ENCODE results near the gene JMJD1C.
"Not testable (repeated sequence)": the region's sequence is repeated elsewhere in the genome, so short reads cannot be mapped to it uniquely, and the experiment has no call there.

Gene JMJD1C

DNA sequence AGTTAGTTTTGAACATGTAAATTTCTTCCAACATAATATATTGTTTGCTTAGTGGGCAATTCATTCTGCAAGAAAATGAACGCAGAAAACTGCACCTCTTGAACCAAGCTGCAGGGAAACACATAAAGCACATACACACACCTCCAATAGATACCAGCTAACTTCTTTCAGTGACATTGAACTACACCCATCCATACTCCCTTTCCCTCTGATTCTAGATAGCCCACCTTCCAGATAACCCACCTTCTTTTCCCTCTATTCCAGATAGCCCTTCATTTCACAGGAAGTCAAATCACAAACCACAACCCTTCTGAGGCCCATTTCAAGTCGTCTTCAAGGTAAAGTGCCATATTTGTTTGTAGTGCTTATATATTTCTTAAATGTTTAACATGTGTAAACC lies 304.2 kb downstream of the JMJD1C start:
- no peak for DNase-seq

DNA sequence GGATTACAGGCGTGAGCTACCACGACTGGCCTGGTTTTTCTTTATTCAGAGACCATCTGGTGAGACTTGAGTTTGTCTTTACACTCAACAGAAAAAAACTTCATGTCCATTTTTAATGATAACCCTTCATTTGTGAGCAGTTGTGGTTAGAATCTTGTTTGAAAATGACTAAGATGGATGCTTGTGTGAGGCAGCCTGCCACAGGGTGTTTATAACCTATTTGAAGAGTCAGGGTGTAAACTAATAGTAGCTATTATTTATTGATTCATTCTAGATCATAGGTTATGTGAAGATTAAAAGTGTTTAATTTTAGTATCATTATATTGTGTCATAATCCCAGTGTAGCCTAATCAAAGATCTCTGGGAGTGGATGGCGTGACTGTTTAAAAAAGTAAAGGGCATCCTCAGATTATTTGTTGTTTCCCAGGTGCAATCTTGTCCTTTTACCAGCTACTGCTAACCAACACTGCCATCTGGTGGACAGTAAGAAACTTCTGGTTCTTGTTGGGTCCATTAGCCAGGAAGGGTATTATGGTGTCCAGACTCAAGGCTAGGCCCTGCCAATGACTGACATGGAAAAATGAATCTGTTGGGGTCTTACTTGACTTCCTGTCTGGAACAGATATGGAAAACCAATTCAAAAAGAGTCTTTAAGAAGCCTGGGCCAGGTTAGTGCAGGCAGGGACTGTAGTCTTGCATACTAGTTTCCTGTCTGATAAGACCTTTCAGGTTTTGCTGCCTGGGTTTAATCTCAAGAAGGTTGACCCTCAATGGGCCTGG lies 307.7 kb downstream of the JMJD1C start:
- DNase-seq: peak; percentile 56 to 65

DNA sequence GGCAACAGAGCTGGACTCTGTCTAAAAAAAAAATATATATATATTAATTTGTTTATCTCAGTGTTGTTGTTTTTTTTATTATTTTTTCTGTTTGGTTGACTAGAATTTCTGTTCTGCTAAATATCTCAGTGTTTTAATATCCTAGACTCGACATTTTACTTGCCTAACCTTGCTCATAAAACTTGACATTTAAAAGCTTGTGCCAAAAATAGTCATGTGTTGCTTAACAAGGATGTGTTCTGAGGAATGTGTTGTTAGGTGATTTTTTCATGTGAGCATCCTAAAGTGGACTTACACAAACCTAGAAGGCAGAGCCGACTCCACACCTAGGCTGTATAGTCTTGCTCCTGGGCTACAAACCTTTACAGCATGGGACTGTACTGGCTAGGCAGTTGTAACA lies 309.5 kb downstream of the JMJD1C start:
- no peak for DNase-seq

DNA sequence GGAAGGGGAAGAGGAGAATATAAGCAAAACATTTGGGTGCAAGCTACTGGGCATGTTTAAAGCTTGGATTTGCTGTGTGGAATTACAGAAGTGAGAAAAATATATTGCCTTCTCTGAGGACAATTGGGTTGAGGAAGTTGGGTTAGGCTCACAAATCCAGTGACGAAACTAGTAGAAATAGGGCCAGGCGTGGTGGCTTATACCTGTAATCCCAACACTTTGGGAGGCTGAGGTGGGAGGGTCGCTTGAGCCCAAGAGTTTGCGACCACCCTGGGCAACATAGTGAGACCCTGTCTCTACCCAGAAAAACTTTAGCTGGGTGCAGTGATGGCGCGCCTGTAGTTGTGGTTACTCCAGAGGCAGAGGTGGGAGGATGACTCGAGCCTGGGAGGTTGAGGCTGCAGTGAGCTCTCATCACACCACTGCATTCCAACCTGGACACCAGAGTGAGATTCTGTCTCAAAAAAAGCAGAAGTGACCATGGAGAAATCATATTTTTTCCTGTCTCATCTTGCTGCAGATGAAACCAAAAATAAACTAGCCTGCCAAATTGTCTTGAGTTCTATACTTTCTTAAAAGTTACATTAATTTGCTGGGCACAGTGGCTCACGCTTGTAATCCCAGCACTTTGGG lies 310.3 kb downstream of the JMJD1C start:
- DNase-seq: no peak

DNA sequence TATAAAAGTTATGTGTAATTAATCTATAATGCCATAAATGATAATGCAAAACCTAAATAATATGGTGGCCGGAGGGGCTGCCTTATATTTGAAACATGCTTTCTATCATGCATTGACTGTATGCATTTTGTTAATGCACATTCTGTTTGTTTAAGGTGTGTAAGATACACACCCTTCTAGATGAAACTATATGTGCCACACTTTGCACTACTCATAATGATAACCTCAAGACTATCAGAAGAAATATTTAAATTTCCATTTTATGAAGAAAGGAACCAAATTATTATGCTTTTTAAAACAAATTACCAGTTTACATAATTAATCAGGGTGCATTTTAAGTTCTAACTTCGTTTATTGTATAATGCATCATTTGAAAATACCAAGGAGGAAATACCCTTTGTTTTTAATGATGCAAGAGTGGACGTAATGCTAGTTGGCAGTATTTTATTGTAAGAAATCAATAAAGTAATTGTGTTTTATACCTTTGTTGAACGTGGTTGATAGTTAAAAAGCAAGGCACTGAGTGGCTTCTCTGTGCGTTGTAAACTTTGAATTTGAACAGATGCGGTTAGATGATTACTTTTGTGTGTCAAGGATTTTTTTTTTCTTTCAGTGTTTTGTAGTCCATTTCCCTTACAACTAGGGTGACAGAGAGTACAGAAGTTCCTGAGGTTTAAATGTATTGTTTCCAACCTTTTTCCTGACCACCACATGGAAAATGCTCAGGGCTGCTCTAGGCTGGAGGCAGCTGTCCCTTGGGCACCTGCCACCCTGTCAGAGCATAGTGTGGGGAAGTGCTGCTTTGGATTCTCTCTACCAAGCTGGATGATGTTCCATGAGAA lies 311.0 kb downstream of the JMJD1C start:
- DNase-seq: no peak

DNA sequence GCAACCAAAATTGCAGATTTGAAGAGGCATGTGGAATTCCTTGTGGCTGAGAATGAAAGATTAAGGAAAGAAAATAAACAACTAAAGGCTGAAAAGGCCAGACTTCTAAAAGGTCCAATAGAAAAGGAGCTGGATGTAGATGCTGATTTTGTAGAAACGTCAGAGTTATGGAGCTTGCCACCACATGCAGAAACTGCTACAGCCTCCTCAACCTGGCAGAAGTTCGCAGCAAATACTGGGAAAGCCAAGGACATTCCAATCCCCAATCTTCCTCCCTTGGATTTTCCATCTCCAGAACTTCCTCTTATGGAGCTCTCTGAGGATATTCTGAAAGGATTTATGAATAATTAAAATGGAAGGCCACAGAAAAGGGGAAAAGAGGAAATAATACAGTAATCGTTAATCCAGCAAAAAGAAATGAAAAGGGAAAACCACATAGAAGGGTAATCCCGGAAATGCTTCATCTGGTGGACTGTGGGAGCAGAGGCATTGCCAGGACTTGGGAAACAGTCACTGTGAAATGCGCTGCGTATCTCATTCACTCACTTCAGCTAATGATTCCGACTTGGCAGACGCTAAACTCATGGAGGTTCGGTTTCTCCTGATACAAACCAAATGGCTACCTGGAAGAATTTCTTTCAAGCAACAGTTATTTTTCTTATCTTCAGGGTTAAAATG lies 311.8 kb downstream of the JMJD1C start:
- not testable (repeated sequence) for DNase-seq

DNA sequence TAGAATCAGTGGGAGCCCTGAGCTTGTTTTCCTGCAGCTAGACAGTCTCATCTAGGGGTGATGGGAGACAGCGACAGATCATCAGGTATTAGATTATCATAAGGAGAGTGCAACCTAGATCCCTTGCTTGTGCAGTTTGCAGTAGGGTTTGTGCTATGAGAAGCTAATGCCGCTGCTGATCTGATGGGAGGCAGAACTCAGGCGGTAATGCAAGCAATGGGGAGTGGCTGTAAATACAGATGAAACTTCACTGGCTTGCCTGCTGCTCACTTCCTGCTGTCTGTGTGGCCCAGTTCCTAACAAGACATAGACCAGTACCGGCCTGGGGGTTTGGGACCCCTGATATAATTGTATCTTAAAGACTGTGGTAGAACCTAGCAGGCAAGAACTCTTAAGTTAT lies 315.0 kb downstream of the JMJD1C start:
- DNase-seq: no peak

DNA sequence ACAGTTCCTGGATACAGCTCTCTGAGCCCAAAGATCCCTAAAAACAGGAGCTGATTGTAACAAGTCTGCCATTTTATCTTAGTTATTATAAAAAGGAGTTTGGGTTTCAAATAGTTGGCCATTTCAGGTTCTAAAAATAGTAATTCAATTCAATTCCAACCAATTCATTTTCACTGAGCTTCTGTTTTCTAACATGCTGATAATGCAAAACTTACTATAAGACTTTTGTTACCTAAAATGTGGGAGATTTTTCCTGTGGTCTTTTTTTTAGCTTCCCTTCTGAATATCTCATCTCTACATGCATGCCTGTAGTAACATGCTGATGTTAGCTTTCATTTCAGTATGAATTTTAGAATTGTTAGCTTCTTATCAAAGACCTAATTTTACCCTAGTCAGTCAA lies 319.3 kb downstream of the JMJD1C start:
- no peak for DNase-seq

DNA sequence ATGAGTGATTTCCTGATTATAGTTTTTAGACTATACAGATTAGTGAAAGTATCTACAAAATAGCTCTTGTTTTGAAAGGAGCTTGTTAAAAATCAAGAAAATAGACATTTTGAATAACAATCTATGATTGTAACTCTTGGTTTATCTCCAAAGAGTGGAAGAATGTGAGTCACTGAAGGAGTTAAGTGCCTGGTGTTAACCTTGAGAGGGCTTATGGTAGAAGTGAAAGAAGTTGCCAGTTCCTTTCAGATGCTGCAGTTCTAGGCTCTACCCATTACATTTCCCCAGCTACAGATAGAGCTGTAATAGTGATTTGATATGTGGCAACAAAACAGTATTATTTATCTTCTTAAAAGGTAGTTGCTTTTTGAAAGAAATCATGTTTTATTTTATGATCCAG lies 320.0 kb downstream of the JMJD1C start:
- DNase-seq: no peak

DNA sequence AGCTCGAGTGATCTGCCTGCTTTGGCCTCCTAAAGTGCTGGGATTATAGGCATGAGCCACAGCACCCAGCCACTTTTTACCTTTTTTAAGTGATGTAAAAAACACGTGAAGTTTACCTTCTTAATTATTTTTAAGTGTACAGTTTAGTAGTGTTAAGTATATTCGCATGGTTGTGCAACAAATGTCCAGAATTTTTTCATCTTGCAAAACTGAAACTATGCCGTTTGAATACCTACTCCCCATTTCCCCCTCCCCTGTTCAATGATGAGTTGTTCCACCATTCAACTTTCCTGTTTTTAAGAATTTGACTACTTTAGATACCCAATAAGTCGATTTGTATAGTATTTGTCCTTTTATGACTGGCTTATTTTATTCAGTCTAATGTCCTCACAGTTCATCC lies 321.8 kb downstream of the JMJD1C start:
- DNase-seq: no peak

DNA sequence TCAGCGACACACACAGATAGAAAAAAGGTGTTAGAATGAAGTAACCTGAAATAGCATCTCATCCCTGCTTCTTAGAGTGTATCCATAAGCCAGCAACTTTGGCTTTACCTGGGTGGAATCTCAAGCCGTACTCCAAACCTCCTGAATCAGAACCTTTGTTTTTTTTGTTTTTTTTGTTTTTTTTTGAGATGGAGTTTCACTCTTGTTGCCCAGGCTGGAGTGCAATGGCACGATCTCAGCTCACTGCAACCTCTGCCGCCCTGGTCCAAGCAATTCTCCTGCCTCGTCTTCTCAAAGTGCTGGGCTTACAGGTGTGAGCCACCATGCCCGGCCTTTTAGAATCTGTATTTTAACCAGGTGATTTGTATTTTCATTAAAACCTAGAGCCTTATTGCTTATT lies 323.6 kb downstream of the JMJD1C start:
- DNase-seq: no peak

DNA sequence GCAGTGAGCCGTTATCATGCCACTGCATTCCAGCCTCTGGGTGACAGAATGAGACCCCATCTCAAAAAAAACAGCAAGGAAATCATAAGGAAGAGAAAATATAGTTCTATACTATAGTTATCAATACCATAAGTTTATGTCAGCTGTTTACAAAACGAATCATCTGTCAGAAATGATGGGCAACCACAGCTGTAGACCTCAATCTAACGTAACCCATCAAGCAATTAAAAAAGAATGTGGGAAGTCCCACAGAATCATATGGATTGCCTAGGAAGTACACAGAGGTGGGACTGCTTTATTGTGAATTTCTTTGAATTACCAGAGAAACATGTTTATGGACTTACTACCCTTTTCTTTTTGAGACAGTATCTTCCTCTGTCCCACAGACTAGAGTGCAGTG lies 325.7 kb downstream of the JMJD1C start:
- DNase-seq: no peak

DNA sequence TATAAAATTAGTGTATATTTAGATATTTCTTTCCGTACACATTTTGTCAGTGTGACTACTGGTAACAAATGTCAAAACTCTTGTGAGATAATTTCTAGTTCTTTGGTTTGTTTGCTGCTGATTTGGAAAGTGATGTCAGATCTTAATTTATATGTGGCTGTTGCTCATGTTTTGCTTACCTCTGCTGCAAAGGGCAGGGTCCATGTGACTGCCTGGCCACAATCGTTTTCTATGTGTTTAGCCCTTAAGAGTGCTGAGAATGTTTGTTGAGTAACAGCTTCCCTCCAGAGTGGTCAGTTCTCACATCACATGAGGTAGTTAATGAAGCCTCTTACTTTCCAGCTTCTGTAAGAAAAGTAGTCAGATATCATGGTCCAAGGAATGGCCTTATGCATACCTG lies 328.5 kb downstream of the JMJD1C start:
- DNase-seq: no peak

DNA sequence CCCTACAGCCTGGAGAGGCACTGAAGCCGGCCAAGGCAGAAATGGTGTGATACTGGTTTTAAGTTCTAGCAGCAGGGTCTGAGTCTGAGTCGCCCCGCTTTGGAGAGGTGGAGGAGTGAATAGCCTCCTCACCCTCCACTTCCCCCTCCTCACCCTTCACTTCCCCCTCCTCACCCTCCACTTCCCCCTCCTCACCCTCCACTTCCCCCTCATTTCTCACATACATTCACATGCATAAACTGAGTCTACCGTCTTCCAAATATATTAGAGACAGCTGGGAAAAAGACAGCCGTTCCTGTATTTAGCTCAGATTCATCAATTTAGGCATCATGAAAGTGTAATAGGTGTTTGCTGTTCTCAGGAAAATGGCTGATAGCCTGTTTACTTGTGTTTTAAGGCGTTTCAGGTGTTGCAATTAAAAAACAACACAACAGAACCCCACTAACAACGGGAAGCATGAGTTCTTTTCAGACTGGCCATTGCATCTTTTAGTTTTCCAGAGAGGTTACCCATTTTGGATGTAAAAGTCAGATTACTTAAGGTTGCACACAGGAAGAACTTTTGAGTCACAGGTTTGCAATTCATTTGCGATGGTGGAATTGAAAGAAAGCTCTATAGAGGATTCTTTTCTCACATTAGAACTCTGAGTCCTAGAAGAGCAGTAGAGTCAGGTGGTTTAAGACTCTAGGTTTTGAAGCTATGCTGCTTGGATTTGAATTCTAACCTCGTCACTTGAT lies 331.8 kb downstream of the JMJD1C start:
- no peak for DNase-seq

DNA sequence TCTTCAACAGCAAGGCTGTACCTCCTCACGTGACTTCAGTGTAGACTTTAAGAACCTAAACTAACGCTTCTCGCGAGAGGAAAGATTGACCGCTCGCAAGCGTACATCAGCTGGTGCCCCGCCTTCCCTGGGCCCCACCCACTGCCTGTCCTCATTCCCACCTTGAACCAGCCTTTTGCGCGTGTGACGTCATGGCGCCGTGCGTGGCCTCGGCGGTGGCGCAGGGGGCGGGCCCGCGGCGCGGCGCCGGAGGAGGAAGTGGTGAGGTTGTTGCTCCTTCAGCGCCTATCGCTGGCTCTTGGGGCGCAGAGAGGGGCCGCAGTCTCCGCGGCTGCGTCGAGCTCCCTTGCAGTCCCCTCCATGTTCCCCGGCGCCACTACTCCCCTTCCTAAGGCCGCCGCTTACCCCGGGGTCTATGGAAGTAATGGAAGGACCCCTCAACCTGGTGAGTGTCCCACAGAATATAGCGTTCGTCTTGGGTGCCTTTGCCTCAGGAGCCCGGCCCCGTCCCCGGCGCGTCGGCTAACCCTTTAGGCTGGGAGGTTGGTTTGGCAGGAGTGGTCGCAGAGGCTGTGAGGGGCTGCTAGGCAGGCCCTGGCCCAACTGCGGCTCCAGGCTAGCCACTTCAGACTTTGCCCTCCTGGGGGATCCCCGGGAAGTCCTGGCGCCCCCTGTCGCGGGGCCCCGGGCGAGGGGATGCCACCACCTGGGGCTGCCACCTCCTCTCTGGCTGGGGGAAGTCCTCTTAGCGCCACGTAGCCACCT lies 332.5 kb downstream of the JMJD1C start, which contains the start of gene NRBF2:
Gene NRBF2 (plus strand): TSS at position 273 of the 765 bp plus-strand sequence. CDS start 143 bp downstream, at position 416.
- peak; percentile 74 to 92 for DNase-seq

DNA sequence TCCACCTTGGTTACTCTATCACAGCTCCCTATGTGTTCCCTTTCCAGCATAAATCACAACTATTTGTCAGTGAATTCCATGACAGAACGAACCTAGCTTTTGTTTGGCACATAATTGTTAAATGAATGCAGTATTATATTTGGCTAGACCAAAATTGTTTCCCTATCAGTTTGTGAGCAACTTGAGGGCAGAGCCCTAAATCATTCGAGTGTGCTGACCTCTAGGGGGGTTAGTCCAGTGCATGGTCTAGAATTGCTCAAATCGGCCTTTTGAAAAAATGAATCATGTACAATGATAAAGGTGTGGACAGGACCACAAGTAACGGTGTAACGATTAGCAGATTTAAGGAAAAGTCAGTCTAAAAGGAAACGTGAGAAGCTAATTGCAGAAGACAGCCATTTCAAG lies 333.1 kb downstream of the JMJD1C start:
- no peak for DNase-seq

DNA sequence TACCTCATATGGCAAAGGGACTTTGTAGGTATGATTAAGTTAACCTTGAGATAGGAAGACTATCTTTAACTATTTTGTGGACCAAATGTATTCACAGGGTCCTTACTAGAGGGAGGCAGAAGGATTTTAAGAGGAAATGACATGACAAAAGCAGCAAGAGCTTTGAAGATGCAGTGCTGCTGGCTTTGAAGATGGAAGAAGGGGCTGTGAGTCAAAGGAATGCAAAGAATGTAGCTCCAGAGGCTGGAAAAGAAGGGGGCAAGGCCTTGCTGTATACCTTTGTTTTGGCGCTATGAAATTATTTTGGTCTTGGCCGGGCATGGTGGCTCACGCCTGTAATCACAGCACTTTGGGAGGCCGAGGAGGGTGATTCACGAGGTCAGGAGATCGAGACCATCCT lies 335.9 kb downstream of the JMJD1C start:
- DNase-seq: no peak

DNA sequence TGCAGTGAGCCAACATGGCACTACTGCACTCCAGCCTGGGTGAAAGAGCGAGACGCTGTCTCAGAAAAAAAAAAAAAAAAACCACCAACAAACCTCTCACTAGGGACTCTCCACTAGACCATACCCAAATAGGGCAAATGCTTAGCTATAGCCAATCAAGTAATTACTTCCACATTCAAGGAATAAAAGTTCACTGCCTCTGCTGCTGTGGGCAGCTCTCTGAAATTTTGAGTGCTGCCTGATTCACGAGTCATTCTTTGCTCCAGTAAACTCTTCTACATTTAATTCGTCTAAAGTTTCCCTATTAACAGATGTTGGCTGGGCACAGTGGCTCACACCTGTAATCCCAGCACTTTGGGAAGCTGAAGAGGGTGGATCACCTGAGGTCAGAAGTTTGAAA lies 337.3 kb downstream of the JMJD1C start:
- no peak for DNase-seq

DNA sequence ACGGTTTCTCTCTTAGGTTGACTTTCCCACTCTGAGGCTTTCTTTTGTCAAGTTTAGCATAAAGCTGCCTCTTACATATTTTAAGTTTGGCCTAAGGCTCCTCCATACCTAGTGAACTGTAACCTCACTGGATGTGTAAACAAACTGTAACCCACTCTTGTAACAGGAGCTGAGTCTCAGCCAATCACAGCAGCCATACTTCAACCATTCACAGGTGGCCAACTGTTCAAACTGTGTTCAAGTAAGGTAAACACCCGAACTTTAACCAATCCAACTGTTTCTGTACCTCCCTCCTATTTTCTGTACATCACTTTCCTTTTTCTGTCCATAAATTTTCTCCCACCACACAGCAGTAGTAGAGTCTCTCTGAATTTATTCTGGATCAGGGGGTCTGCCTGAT lies 340.3 kb downstream of the JMJD1C start:
- DNase-seq: no peak

DNA sequence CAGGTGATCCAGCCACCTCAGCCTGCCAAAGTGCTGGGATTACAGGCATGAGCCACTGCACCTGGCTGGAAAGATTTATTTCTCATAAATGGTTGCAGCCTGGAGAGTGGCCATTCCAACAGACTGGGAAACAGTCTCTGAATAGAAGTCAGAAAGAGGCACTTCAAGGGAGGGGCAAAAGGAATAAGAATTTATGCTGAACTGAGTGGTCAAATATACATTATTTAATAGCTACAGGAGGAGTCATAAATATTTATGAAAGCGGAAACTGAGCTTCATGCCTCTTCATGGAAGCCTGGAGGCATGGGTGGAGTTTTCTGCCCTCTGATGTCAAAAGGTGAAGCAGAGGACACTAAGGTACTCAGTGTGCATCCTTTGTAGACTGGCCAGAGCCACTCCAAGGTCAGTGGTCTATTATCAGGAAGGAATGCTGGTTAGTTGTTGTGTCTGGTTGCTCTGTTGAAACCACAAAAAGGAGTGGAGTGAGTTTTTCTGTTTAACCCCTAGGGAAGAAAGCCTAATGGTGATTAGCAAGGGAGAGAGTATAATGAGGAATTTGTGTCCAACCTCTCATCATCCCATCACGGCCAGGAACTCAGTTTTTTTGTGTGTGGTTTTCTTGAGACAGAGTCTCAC lies 341.9 kb downstream of the JMJD1C start:
- DNase-seq: no peak

DNA sequence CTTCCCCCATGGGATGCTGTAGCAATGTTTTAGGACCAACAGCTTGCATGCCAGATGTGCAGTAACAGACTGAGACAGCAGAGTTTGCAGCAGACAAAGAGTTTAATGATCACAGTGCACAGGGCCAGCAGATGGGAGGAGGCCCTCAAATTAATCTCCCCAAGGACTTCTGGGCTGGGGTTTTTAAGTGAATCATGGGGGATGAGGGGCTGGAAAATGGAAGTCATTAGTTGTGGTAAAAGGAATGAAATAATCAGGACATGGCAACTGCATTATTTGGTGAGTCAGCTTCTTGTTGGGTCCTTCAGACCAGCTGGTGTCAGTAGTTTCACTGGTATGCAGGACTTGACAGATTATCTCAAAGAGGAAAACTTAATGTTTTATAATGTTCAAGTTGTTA lies 345.2 kb downstream of the JMJD1C start:
- peak; percentile 86 to 89 for DNase-seq
